CD4-positive, alpha-beta T cell treated with Interferon alpha-2 for 1 hour (primary cell): ENCODE measurements around the gene TNFRSF8.

Experiments
- DNase-seq, 2 donors: peaks; one replicate each; pipeline ENCODE4 v3.0.0-alpha.2; 2020 to 2022

TNFRSF8 gene

DNA sequence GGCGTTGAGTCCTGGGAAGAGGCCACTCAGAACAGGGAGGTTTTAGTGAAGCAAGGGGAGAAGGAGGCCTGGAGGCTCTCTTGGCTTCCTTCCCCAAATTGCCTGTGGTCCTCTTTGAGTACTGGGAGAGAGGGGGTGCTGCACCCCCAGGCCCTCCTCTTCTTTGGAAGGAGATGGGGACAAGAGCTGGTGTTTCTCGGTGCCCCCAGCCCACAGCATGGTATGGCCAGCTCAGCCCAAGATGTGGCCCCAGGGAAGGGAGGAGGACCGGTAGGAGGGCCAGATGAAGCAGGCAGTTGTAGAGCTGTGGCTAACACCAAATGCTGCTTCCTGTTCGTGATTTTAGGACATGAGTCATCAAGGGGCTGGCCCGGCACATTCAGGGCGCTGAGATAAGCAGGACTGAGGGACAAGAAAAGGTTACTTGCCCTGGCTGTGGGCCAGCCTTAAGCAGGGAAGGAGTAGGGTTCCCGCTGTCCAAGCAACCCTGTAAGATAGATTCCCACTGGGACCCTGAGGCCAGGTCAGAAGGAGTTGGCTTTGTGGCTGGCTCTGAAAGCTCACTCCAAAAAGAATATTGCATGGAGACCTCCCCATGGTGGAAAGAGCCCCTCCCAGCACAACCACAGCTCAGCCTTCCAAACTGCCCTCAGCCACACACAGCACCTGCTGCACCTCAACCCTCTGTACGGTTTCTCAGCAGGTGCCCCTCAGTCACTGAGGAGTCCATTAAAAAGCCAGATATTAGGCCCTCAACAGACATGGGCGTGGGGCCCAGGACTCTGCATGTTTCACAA lies 98.8 kb downstream of the TNFRSF8 start:
- DNase-seq: peak; percentile 83 to 84

- no peak for DNase-seq
Measured at GRCh38 chr1:12162459-12163137, 99.5 kb downstream of the TNFRSF8 start.

GRCh38 chr1:12163210-12163609 lies 100.1 kb downstream of the TNFRSF8 start:
- no peak for DNase-seq

- DNase-seq: no peak
Measured at GRCh38 chr1:12164210-12164609, 101.1 kb downstream of the TNFRSF8 start.

- no peak for DNase-seq
Measured at GRCh38 chr1:12165342-12165741, 102.2 kb downstream of the TNFRSF8 start.

DNA sequence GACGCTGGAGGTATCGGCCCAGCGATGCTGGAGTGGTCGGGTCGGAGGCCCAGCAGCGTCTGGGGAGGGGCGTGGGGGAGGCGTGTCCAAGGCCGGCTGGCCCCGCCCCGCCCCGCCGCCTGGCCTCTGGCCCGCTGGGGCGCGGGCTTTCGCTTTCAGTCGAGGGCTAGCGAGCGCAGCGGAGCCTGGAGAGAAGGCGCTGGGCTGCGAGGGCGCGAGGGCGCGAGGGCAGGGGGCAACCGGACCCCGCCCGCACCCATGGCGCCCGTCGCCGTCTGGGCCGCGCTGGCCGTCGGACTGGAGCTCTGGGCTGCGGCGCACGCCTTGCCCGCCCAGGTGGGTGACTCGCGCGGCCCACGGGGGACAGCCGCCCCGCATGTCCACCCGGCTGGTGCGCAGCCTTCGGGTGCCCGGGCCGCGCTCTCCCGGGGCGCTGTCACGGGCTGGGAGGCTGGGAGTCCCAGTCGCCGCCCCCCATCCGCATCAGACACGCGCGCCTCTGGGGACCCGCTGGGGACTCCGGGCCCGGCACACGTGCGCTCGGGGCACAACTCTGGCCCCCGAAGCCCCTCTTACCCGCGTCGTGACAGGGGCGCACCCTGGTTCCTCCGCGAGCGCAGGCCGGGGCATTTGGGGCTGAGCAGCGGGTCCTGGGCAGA lies 103.9 kb downstream of the TNFRSF8 start, which contains the start of gene TNFRSF1B:
Gene TNFRSF1B, plus strand, starts transcription at position 158 of the 659 bp plus-strand sequence. Its CDS starts 101 bp downstream, at position 259.
- DNase-seq: peak; percentile 75 to 81

GRCh38 chr1:12167493-12168429 lies 104.7 kb downstream of the TNFRSF8 start:
- DNase-seq: no peak

DNA sequence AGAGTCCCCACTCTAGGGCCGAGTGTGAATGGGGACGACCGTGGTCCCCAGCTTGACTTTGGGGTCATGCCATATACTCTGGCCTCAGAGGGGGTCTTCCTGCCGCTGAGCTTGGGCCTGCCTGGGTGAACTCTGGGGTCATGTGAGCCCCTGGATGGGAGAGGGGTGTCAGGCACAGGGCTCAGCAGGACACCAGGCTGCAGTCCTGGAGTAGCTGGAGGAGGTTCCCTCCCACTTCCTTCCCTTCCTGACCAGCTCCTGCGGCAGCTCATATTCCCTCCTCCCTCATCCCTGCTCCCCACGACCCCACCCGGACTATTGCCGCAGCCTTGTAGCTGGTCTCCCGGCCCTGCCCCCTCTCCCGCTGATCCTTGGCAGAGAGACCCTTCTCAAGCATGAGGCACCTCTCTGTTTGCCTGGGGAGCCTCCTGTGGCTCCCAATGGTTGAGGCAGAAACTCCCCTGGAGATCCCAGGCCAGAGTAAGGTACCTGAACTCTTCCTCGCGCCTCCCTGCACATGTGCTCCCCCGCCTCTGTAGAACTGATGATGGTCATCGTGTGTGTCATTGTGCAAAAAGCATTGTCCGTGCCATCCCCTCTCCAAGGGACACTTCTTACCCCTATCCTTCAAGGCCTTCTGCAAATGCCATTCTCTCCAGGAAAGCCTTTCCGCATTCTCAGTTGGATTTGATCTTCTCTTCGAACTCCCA lies 105.5 kb downstream of the TNFRSF8 start:
- no peak for DNase-seq

DNA sequence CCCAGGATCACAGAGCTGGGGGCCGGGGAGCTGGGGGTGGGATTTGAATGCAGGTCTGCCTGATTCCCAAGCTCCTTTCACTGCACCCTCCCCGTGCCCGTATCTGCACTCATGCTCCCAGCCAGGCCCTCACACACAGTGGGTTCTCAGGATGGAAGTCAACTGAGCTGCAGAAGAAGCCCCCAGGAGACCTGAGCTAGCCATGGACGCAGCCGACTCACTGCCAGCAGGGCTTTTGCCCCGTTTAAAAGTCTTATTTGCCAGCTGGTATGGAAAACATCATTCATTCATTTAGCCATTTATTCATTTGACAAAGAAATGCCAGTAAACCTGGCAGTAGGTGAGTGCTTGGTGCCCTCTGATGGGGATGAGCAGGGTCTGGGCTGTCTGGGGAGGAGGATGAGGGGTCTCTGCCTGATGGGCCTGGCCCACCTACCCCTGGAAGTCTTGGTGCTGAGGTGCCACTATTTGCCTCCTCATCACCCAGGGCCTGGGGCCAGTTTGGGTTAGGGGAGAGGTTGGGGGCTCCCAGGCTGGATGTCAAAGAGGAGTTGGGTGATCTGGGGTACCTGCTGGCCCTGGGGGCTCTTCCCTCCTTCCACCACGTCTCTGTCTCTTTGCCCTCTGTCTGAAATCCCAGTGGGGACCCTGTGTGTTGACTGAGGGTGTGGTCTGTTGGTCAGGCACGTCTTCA lies 106.5 kb downstream of the TNFRSF8 start:
- no peak for DNase-seq

DNA sequence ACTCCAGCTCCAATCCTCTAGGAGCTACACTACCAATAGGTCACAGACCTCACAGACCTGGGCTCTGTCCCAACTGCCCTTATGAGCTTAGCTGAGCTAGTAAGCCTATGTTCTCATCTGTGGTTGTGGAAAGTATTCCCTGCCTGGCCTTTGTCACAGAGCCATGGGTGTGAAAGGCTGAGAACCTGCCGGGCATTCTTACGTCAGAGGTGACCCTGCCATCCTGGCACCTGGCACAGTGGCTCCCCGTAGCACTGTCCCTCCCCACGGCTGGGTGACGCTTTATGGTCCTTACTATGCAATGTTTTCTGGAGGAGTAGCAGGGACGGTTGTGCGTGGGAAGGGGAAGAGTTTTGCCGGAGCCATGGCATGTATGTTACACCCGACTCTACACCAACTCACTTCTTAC lies 107.2 kb downstream of the TNFRSF8 start:
- no peak for DNase-seq

GRCh38 chr1:12171206-12172041 lies 108.3 kb downstream of the TNFRSF8 start:
- DNase-seq: peak in 1 of 2 donors; percentile 76

- peak; percentile 64 to 71 for DNase-seq
Measured at GRCh38 chr1:12172042-12172851, 109.1 kb downstream of the TNFRSF8 start.

GRCh38 chr1:12173041-12173509 lies 110.0 kb downstream of the TNFRSF8 start:
- no peak for DNase-seq

DNA sequence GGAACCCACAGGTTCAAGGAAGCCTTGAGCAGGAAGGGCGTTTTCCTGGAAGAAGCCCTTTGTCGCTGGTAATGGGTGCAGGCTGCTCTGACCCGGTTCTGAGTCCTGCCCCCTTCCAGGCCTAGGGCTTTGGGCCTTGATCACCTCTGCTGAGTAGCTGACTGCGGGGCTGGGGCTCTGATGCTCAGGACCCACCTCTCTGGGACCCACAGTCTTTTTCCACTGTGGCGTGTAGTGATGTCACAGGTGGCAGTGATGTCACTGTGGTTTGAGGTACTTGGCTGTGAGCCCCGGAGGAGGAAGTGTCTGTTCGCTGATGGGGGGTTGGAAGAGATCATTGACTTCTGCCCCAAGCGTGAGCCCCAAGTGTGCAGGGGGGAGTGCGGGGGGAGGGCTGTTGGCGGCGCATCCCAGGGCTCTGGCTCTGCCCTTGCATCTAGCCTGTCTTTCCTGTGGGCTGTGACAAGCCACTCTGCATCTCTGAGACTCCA lies 110.6 kb downstream of the TNFRSF8 start:
- peak; percentile 94 to 95 for DNase-seq

DNA sequence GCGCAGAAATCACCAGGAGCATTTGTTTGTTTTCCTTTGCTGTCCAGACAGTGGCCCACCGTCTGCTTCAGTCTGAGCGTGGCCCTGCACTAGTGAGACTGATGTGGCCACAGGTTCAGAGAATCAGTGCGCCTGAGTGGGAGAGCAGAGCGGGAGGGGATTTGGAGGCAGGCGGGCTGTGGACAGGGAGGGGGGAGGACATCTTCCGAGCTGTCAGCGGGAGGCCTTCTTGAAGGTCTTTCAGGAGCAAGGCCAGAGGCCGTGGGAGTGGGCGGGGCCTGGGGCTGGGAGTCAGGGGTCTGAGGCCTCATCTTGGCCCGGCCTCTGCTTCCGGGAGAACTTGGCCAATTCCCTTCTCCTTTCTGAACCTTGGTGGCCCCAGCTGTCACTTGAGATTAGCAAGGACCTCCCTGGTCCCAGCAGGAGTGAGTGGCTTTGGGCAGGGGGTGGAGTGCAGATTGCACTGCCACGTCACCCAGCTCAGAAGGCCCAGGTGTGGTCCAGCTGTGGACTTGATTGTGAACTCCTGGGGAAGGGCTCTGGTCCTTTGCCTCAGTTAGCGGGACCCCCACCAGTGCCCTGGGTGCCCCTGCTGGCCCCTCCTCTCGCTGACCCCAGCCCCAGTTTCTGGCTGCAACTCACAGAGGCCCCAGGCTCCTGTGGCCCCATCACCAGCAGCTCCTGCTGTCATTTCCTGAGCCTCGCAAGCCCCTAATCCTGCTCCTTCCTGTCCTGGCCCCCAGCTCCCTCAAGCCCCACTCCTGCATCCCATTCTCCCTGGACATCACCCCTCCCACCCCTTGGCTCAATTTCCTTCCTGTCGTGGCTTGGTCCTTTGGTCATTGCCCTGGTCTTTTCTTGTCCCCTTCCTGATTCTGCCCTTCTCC lies 112.1 kb downstream of the TNFRSF8 start:
- DNase-seq: no peak

- DNase-seq: no peak
Measured at GRCh38 chr1:12176298-12177118, 113.4 kb downstream of the TNFRSF8 start.
